ENCODE measurements around the gene GRIN2B. TPM values are rescaled to one million over a fixed set of nuclear protein-coding genes. Genes with fewer than 3 reads are reported as not detected.

The GRIN2B gene
- total and polyA plus RNA-seq, 4 donors, result under 0.01 to 0.03 (median 0.01) TPM; not detected in 1

DNA sequence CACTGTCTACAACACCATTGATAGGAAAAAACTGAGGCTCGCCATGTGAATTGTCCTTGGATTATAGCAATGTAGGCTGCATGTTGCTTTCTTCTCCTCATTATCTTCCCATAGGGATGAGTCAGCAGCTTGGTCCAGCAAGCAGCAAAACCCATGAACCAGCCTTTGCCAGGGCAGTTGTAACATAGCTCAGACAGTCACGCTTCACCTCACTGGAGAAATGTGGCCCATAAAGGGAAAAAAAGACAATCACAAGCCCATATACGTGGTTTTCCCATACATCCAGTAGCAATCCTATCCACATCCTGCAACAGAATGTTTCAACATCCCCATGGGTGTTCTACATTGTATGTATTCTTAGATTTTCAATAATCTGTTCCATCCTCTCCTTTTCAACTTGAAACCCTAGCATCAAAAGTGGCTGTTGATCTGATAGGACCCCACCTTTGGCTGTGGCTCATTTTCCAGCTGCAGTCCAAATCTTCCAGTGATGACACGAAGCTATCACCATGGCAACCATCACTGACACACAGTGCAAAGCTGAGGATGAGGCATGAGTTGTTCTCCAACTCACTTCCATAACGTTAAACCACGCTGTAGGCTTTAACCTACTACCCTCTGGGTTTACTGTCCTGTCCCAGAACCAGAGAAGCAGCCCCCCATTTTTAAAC, 34.0 kb downstream of the GRIN2B start:
- no peaks in the 10 kb centered on the region for H3K9me3 ChIP-seq (ENCODE audit: control insufficient read depth in 4 of 4, low read length in 3 of 4)
- H3K36me3 ChIP-seq (ENCODE audit: control insufficient read depth in 4 of 4, insufficient read depth in 3 of 4, low read depth in 1 of 4, low read length in 3 of 4), result no peaks in the 10 kb centered on the region
- no peak overlapping the region for H3K4me3 ChIP-seq (ENCODE audit: low read depth in 1 of 3, low read length in 3 of 3)
- no peak overlapping the region for H3K27ac ChIP-seq (ENCODE audit: low read depth in 1 of 2, low read length in 2 of 2)
- TF ChIP-seq RAD21 (IDR thresholded peaks at IDR 0.05) (no peak), CTCF (IDR thresholded peaks at IDR 0.05; ENCODE audit: low read depth, low read length, missing input control) (no peak), HNF4G (IDR thresholded peaks at IDR 0.05) (no peak), YY1 (IDR thresholded peaks at IDR 0.05) (no peak), RXRA (IDR thresholded peaks at IDR 0.05) (no peak), EGR1 (IDR thresholded peaks at IDR 0.05; ENCODE audit: low read depth in 2 of 2) (no peak), FOXA1 (IDR thresholded peaks at IDR 0.05) (no peak), NR2F2 (IDR thresholded peaks at IDR 0.05) (no peak), JUND (IDR thresholded peaks at IDR 0.05) (no peak), ZBTB33 (IDR thresholded peaks at IDR 0.05) (no peak), TAF1 (conservative IDR thresholded peaks at IDR 0.05) (no peak), SP1 (IDR thresholded peaks at IDR 0.05) (no peak), FOXA2 (IDR thresholded peaks at IDR 0.05) (no peak), HNF4A (conservative IDR thresholded peaks at IDR 0.05) (no peak), GABPA (IDR thresholded peaks at IDR 0.05 in 1 of 2, conservative IDR thresholded peaks at IDR 0.05 in 1 of 2) (no peak)
- TF ChIP-seq, protein P1, sequence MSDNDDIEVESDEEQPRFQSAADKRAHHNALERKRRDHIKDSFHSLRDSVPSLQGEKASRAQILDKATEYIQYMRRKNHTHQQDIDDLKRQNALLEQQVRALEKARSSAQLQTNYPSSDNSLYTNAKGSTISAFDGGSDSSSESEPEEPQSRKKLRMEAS (IDR thresholded peaks at IDR 0.05), result no peak
- TF ChIP-seq, protein P2, sequence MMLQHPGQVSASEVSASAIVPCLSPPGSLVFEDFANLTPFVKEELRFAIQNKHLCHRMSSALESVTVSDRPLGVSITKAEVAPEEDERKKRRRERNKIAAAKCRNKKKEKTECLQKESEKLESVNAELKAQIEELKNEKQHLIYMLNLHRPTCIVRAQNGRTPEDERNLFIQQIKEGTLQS (IDR thresholded peaks at IDR 0.05), result no peak
- TF ChIP-seq, protein P3, sequence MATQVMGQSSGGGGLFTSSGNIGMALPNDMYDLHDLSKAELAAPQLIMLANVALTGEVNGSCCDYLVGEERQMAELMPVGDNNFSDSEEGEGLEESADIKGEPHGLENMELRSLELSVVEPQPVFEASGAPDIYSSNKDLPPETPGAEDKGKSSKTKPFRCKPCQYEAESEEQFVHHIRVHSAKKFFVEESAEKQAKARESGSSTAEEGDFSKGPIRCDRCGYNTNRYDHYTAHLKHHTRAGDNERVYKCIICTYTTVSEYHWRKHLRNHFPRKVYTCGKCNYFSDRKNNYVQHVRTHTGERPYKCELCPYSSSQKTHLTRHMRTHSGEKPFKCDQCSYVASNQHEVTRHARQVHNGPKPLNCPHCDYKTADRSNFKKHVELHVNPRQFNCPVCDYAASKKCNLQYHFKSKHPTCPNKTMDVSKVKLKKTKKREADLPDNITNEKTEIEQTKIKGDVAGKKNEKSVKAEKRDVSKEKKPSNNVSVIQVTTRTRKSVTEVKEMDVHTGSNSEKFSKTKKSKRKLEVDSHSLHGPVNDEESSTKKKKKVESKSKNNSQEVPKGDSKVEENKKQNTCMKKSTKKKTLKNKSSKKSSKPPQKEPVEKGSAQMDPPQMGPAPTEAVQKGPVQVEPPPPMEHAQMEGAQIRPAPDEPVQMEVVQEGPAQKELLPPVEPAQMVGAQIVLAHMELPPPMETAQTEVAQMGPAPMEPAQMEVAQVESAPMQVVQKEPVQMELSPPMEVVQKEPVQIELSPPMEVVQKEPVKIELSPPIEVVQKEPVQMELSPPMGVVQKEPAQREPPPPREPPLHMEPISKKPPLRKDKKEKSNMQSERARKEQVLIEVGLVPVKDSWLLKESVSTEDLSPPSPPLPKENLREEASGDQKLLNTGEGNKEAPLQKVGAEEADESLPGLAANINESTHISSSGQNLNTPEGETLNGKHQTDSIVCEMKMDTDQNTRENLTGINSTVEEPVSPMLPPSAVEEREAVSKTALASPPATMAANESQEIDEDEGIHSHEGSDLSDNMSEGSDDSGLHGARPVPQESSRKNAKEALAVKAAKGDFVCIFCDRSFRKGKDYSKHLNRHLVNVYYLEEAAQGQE (IDR thresholded peaks at IDR 0.05), result no peak
- no peaks in the 10 kb centered on the region for H3K27me3 ChIP-seq (ENCODE audit: control insufficient read depth in 4 of 4, insufficient read depth in 4 of 4, low read length in 3 of 4)
- no peak overlapping the region for H3K9ac ChIP-seq (ENCODE audit: low read depth in 1 of 2, low read length in 2 of 2)
- DNase-seq (ENCODE audit: low spot score), result no peak
- no peaks in the 10 kb centered on the region for H3K4me1 ChIP-seq (ENCODE audit: control insufficient read depth in 4 of 4, insufficient read depth in 4 of 4, low read length in 3 of 4)
- WGBS, result 84% methylated on average over 6 of the region's 6 CpGs

Measured in liver (tissue), 9 donors.